NCI-H748 (cell line): Measurements from ENCODE around the gene DSCAML1.
A peak's percentile ranks its signal among the peaks of the same experiment; 100 is the strongest.
"Not testable (repeated sequence)": the region's sequence is repeated elsewhere in the genome, so short reads cannot be mapped to it uniquely, and the experiment has no call there.

ENCODE experiments used
- DNase-seq: peaks from one replicate; lab custom pipeline; 2025; ENCODE audit not compliant: unreplicated experiment; lab: John Stamatoyannopoulos, UW

Gene DSCAML1

DNA sequence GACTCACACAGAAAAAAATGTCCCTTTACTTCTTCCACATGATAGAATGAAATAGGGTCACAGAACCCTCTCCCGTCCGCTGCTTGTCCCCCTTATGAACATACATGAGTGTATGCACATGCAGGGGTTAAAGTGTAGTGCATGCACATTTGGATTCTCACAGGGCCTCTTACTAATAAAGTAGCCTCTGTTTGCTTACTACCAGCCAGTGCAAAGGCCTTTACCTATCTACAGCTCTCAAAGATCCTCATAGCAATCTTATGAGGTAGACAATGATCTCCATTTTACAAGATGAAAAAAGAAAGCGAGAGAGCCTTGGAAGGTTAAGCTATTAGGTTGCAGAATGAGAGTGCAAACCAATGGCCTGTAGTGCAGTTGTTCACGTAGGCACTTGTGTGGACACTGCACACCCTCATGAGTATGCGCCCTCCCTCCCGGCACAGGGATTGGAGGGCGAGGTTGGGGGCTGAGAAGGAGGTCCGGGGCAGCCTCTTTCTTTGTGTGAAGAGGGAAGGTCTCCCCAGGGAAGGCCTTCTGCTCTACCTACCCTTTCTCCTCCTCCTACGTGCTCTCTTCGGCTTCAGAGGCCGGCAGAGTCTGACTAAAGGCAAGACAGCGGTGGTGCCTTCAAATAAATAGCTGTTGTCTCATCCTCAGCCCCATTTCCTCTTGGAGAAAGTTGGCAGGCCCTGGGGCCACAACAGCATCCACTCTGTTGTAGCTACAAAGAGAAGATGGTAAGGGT is 378.1 kb downstream of the DSCAML1 start:
- no peak for DNase-seq

DNA sequence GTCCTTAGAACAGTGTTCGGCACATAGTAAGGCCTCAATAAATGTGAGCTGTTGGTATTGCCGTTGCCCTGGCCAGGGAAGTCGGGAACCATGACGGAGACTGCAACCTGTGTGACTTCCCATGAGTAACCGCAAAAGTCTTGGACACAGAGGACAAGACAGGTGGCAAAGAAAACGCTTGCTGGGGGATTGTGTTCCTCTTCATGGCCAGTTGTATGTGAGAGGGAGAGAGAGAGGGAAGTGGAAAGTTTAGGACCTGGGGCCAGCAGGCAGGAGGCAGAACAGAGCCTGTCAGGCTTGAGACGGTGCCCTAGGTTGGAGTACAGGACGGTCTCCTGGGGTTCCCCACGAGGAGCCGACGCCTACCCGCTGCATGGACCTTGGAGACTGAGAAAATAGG is 379.2 kb downstream of the DSCAML1 start:
- no peak for DNase-seq

- DNase-seq: no peak
These were observed 379.7 kb downstream of the DSCAML1 start for GRCh38 chr11:117417342-117417741.

DNA sequence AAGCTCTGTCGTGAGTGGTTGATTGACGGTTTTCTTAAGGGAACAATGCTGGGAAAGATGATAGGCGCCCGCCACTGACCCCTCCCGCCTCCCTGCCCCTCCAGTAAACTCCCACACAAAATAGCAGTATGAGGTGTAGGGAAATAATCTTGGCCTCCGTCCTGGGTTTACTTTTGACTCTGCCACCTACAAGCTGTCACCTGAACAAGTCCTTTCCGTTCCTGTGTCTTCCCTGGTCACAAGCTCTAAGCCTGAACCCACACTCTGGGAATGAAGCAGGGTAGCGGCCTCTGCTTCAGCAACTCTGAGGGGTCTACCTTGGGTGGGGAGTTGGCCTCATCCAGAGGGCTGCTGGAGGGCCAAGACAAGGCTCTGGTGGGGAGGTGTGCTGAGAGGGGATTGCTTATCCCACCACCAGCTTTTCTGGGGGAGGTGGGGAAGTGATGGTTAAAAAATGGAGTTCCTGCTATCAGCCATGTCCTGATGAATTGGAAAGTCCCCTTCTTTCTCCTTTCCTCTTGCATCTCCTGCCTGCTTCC is 381.6 kb downstream of the DSCAML1 start:
- no peak for DNase-seq

DNA sequence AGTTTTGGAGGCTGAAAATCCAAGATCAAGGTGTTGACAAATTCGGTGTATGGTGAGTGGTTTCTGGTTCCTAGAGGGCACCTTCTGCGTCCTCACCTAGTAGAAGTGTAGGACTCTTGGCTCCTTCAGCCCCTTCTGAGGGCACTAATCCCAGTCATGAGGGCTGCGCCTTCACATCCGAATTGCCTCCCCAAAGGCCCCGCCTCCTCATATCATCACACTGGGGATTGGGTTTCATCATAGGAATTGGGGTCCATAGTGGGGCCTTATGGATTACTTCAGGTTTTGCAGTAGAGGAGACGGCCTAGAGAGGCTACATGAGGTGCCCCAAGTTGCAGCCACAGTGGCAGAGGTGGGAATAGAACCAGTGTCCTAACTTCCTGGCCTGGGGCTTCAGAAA is 382.3 kb downstream of the DSCAML1 start:
- no peak for DNase-seq

- DNase-seq: no peak
These were observed 383.4 kb downstream of the DSCAML1 start for GRCh38 chr11:117413616-117414015.

- no peak for DNase-seq
These were observed 384.3 kb downstream of the DSCAML1 start for GRCh38 chr11:117412653-117413275.

- DNase-seq: no peak
These were observed 384.8 kb downstream of the DSCAML1 start for GRCh38 chr11:117412176-117412575.

DNA sequence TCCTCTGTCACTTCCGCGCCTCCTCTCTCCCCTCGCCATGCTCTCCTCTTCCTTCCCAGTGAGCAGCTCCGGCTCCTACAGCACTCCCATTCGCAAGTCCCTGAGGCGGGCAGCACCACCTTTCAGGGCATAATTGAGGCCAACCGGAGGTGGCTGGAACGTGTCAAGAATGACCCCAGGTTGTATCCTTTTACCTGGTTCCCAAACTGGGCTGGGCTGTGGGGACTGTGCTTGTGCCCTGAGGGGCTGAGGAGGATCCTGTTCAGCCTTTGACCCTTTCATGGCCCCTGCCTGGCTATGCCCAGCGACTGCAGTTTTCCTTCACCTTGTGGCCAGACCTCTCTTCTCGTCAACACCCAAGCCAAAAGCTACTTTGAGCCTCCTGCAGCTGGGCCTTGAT is 385.3 kb downstream of the DSCAML1 start:
- no peak for DNase-seq

GRCh38 chr11:117410861-117411710 is 385.9 kb downstream of the DSCAML1 start:
- peak; percentile 55 for DNase-seq

- DNase-seq: no peak
These were observed 386.8 kb downstream of the DSCAML1 start for GRCh38 chr11:117410238-117410637.

- DNase-seq: no peak
These were observed 387.5 kb downstream of the DSCAML1 start for GRCh38 chr11:117409511-117409910.

DNA sequence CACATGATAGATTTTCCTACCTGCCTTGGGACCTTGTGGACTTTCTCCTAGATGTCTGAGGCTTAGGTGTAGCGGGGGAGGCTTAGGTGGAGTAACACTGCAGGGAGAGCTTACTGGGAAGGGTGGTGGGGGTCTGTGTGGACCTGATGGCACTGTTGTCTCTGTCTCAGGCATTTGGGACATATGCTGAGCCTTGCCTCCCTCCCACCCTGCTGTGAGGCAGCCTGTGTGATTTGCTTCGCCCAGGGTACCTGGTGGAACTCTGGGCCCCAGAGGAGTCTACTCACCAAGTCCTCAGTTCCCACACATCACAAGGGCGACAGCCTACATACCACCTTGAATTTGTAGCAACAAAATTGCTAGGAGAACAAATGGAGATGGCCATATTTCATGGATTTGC is 388.7 kb downstream of the DSCAML1 start:
- no peak for DNase-seq

DNA sequence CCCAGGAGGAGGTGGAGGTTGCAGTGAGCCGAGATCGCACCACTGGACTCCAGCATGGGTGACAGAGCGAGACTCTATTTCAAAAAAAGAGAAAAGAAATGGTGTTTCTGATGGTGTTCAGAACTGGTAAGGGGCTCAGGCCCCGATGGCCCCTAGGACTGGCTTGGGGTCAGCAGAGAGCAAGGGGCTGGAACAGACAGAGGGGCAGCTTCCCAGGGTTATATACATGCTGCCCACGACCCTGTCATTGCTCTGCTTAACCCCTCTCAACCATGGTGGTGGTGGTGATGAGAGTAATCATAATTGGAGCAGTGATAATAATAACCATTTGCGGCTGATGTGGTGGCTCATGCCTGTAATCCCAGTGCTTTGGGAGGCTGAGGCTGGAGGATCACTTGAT is 390.0 kb downstream of the DSCAML1 start:
- DNase-seq: no peak

DNA sequence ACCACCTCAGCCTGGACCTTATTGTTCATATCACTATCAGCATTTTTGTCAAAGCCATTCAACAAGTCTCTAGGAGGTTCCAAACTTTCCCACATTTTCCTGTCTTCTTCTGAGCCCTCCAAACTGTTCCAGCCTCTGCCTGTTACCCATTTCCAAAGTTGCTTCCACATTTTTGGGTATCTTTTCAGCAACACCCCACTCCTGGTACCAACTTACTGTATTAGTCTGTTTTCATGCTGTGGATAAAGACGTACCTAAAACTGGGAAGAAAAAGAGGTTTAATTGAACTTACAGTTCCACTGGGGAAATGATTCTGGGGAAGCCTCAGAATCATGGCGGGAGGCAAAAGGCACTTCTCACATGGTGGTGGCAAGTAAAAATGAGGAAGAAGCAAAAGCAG is 391.1 kb downstream of the DSCAML1 start:
- DNase-seq: not testable (repeated sequence)

DNA sequence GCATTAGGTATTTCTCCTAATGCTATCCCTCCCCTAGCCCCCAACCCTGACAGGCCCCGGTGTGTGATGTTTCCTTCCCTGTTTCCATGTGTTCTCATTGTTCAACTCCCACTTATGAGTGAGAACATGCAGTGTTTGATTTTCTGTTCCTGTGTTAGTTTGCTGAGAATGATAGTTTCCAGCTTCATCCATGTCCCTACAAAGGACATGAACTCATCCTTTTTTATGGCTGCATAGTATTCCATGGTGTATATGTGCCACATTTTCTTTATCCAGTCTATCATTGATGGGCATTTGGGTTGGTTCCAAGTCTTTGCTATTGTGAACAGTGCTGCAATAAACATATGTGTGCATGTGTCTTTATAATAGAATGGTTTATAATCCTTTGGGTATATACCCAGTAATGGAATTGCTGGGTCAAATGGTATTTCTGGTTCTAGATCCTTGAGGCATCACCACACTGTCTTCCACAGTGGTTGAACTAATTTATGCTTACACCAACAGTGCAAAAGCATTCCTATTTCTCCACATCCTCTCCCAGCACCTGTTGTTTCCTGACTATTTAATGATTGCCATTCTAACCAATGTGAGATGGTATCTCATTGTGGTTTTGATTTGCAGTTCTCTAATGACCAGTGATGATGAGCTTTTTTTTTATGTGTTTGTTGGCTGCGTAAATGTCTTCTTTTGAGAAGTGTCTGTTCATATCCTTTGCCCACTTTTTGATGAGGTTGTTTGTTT is 397.7 kb downstream of the DSCAML1 start:
- DNase-seq: not testable (repeated sequence)

- not testable (repeated sequence) for DNase-seq
These were observed 398.4 kb downstream of the DSCAML1 start for GRCh38 chr11:117398618-117399017.

DNA sequence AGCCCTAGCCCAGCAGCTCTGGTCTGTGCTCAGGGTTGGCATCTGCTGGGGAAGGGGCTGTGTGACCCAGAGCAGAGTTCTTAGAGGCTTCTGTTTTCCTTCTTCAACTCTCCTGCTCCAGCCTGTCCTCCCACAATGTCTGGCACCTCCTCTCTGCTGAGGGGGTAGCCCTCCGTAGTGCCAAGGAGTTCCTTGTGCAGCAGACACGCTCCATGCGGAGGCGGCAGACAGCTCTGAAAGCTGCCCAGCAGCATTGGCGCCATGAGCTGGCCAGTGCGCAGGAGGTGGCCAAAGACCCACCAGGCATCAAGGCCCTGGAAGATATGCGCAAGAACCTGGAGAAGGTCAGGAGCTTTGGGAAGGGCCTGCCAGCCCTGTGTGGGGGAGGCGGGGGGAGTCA is 400.0 kb downstream of the DSCAML1 start:
- no peak for DNase-seq

GRCh38 chr11:117395476-117395875 is 401.5 kb downstream of the DSCAML1 start:
- no peak for DNase-seq

DNA sequence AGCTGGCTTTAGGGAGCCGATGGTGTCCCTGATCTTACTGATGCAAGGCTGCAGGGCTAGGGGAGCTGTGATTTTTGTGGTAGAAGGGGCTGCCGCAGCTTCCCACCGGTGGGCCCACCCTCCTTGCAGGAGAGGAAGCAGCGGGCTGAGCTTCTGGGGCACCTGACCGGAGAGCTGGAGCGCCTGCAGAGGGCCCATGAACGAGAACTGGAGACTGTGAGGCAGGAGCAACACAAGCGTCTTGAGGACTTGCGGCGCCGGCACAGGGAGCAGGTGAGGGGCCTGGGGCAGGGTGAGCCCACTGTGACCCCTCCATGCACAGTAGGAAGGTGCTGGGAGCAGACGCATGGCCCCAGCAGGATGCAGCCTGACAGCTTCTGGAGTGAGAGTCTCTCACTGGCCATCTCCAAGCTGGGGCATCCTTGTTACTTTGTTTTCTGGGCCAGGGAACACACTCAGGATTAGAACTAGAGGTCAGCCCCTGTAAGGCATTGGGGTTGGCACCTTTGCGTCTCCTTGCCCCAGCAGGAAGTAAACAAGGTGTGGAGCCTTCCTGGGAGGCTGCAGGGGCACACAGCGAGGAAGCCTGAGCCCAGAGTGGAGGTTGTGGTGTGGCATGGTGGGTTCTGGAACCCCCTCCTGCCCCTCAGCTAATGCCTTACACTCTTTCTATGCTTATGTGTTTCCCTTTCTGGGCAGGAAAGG is 402.6 kb downstream of the DSCAML1 start:
- DNase-seq: no peak
